GM18511 (cell line): ENCODE data around the gene DENND1A.

Experiments
- ATAC-seq: cut with Tn5 transposase; IDR thresholded peaks from one replicate; pipeline ENCODE4 v1.9.1; 2021; ENCODE audit warnings: mild to moderate bottlenecking, moderate library complexity; ENCODE audit not compliant: unreplicated experiment

DENND1A gene

DNA sequence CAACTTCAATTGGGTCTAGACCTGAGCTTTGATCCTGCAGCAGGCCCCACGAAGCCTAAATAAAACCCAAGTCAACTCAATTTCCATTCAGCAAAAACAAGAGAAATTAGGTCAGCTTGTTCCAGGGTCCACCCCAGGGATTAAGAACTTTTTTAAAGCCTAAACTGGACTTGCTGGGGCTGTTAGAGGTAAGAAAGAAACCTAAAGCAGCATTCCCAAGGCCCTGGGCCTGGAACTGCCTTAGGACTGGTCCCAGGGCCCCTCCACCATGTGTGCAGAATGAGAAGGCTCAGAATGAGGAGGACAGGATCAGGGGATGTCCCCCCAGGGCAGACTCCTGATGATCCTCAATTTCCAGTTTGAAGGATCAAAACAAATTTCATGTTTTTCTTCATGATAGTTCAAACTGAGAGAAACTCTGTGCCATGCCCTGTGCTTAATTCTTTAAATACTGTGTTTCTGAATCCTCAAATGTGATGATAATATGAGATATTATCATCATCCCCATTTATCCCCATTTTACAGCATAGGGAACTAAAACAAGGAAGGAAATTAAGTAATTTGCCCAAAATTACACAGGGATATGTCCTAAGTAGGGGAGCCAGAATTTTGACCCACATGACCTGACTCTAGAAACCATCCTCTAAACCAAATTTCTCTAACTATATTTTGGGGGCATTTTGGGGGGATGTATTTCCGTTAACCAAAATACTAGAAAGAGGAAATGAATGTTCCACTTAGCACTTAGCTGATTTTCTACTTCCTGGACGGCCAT is 64.5 kb downstream of the DENND1A start:
- ATAC-seq, result no peak

GRCh38 chr9:123864251-123864650 is 65.7 kb downstream of the DENND1A start:
- no peak for ATAC-seq

DNA sequence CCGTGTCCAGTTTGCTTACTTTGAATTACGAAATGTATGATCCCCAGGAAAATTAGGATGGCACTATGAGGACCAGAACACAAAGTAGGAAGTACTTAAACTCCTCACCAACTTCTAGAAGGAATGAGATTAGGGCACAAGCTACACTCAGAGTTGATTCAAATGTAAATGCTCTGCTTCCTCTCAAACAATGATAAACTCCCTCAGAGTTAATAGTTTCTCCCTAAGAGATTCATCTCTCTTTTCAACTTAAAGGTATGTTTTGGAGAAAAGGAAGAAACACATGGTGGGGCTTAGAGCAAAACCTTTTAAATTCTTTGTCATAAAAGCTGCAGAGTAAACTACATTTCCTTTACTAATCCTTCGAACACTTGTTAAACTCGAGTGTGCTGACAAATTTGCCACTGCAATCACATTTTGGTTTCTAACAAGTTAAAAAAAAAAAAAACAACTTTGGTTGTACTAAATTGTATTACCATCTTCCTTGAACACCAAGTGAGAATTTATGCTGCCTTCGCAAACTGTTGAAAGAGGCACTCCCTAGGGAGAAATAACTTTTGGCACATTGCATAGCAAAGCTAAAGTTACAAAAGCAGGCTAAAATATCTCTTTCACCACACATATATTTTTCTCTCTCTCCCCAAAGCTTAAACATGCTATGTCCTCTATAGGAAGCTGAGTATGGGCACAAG is 66.6 kb downstream of the DENND1A start:
- no peak for ATAC-seq

DNA sequence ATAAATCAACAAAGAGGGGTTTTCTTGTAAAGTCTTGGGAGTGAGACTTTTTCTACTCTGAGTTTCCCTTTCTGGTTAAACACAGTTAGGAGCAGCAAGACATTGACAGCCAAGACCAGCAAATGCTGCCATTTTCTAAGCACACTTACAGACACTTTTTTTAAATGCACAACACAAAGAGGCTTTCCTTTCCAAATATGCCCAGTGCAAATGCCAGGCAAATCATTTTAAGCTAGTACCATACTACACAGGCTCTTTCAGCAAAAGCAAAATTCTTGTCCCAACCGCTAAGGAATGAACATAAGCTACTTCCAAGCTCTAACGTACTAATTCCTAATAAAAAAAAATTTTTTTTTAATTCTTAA is 68.2 kb downstream of the DENND1A start:
- no peak for ATAC-seq

DNA sequence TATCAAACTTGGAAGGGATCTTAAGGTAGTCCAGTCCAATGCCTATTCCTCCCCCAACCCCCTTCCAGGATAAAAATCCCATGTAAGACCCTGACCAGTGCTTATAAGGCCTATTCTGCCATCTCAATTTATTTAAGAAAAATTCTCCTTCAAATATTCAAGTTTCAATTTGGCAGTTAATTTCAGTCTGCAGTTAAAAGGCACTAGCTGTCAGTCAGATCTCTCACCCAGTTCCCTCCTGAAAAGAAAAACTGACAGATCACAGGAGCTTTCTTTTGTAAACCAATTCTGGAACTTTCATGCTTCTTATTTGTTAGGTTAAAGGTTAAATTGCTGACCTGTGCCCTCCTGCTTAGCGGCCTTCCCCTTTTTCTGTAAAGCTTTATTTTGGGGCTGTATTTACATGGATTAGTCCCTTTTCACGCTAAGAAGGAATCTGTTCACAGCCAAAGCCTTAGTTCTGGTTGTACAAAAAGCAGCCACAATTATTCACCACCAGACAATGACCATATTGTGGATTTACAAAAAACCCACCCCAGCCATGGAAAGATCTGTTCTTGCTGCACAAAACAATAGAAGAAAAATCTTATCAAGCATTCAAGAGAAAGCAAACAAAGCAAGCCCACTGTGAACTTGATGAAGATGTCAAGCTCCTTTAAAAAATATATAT is 68.7 kb downstream of the DENND1A start:
- ATAC-seq, result no peak

DNA sequence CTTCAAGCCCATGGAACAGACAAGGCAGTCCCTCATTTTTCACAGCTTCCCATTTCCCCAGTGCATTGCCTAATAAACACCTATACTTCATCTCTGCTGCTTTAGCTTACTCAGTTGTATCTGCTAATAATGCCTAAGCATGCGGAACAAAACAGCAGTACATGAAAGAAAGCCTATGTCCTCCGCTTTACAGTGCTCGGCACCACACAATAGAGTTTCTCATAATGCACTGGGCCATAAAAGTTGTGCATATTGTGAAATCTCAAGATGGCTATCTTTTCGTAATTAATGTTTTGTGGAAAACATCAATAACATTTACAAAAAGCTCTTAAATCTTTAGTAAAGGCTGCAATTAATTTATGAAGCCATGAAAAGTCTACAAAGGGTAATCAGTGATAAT is 69.3 kb downstream of the DENND1A start:
- ATAC-seq, result no peak

DNA sequence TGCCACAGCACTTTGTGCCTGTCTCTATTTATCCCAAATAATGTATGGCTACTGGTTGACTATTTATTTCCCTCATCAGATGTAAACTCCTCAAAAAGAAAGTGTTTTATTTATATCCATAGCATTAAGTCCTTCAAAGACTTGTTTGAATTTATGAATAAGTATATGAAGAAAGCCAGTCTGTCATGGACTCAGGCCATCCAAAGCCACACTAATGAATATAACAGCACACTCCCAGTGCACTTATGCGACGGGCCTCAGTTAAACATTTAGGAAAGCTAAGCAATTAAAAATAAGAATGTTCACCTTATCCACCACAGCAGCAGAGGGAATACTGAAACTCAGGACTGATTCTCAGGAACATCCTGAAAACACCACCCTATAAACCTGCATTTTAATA is 77.5 kb downstream of the DENND1A start:
- no peak for ATAC-seq

DNA sequence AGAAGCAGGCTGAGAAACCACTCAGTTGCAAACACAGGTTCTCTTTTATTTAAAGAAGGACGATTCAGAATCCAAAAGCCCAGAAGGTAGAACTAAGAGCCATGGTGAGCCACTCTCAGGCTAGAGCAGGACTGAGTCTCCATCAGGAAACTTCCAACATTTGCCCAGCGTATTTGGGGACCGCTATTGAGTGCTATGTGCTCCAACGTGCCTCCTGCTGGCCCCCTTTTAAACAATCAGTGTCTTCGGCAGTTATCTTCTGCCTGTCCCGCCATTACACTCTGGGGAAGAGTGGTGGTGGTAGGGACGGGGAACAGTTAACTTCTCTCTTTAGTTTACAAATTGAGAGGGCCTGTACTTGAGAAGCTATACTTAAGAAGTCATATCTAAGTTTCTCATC is 78.1 kb downstream of the DENND1A start:
- no peak for ATAC-seq

DNA sequence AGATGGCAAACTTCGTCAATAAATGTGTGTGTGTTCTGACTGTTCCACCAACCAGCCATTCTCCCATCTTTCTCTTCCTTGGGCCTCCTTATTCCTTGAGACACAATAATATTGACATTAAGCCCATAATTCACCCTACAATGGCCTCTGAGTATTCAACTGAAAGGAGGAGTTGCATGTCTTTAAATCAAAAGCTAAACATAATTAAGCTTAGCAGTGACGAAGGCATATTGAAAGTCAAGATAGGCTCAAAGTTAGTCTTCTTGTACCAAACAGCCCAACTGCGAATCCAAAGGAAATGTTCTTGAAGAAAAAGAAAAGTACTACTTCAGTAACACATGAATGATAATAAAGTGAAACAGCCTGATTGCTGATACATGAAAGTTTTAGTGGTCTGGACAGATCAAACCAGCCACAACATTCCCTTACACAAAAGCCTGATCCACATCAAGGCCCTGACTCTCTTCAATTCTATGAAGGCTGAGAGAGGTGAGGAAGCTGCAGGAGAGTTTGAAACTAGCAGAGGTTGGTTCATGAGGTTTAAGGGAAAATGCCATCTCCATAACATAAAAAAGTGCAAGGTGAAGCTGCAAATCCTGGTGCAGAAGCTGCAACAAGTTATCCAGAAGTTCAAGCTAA is 81.4 kb downstream of the DENND1A start:
- no peak for ATAC-seq

DNA sequence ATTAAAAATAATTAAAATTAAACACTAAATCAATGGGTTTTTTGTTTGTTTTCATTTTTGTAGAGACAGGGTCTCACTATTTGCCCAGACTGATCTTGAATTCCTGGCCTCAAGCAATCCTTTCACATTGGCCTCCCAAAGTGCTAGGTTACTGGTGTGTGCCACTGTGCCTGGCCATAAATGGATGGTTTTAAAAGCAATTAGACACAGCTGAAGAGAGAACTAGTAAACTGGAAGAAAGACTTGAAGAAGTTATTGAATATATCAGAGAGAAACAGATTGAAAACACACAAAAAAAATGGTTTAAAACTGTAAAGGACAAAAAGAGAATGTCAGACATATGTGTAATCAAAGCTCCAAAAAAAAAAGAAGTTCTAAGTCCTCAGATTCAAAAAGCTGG is 83.0 kb downstream of the DENND1A start:
- ATAC-seq, result no peak

DNA sequence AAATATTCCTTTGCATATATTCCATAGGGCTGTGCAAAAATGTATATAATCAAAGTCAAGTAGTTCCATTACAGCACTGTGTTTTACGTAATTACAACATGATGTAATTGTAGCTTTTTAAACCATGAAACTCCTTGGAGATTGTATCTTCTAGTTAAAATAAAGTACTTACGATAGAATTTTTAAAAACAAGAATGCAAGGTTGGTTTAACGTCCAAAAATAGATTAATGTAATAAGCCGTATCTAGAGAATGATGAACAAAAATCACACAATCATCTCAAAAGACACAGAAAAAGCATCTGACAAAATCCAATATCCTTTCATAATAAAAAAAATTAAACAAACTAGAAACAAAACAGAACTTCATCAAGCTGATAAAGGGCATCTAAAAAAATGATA is 86.2 kb downstream of the DENND1A start:
- ATAC-seq, result no peak

GRCh38 chr9:123835821-123836220 is 94.1 kb downstream of the DENND1A start:
- ATAC-seq, result no peak

- peak; percentile 49 for ATAC-seq
These were observed 94.9 kb downstream of the DENND1A start for GRCh38 chr9:123834889-123835562.

- no peak for ATAC-seq
These were observed 95.6 kb downstream of the DENND1A start for GRCh38 chr9:123834218-123834888.

GRCh38 chr9:123832858-123833650 is 96.9 kb downstream of the DENND1A start:
- no peak for ATAC-seq

DNA sequence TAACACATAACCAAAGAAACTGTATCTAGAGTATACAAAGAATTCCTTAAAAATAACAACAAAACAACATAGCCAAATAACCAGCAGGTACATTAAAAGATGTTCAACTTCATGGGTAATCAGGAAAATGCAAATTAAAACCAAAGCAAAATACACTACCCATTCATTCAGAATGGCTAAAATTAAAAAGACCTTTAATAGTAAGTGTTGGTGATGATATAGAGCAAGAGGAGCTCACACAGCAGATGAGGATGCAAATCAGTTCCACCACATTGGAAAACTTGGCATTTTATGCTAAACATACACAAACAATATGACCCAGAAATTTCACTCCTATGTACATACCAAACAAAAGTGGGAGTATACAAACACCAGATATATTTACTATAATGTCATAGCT is 97.8 kb downstream of the DENND1A start:
- ATAC-seq, result no peak

DNA sequence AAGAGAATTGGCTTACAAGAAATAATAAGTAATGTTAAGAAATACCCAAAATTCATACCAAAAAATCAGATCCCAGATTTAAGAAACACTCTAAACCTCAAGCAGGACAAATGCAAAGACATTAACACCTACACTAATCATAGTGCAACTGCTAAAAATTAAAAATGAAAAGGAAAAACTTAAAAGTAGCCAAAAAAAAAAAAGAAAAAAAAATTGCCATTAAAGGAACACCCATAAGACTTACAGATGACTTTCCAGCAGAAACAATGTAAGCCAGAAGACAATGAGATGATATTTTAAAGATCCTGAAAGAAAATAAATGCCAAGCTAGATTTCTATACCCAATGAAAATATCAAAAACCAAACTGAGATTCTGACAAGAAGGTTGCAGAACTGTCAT is 101.5 kb downstream of the DENND1A start:
- no peak for ATAC-seq

GRCh38 chr9:123825342-123826060 is 104.4 kb downstream of the DENND1A start:
- ATAC-seq, result no peak
